ENCODE results near the gene UBAP1L.
"Not testable (repeated sequence)": the region's sequence is repeated elsewhere in the genome, so short reads cannot be mapped to it uniquely, and the experiment has no call there.

Gene UBAP1L

DNA sequence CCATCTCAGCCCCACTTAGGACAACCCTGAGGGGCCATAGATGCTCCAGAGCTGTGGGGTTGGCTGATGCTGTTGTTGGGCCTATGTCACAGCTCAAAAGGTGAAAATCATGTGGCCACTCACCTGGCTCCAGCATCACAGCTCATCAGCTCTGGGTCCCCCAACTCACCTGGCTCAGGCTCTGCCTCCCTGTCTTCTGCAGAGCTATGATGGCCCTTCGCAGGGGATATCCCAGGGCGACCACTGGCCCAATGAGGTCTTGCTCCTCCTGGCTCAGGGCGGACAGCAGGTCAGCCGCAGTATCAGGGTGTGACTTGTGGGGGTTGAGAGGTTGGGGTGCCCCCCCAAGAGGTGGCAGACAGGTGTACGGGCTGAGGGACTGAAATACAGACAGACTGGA is 15.7 kb downstream of the UBAP1L start:
- no peak for DNase-seq

DNA sequence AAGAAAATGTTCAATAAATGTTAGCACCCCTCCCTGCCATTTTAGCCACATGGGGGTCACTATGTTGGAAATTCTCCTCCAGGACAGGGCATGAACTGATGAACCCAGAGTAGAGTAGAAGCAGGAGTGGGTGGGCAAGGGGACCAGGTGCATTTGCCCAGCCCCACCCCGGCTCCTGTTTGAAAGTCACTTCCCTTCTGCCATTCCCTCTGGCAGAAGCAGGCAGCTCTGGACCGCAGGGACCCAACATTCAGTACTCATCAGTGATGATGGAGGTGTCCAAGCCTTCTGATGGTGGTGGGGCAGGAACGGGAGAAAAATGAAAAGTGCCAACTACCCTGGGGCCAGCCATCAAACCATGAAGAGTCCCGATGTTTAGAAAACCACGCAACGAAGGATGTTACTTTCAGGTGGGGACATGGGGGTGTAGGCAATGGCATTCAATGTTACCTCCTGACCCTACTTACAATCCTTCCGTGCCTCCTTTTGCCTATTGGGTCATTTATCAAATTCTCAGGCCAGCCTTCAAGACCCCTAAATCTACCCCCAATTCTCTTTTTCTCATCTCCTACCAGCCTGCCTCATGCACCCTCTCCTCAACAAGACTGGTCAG is 17.2 kb downstream of the UBAP1L start:
- no peak for DNase-seq

DNA sequence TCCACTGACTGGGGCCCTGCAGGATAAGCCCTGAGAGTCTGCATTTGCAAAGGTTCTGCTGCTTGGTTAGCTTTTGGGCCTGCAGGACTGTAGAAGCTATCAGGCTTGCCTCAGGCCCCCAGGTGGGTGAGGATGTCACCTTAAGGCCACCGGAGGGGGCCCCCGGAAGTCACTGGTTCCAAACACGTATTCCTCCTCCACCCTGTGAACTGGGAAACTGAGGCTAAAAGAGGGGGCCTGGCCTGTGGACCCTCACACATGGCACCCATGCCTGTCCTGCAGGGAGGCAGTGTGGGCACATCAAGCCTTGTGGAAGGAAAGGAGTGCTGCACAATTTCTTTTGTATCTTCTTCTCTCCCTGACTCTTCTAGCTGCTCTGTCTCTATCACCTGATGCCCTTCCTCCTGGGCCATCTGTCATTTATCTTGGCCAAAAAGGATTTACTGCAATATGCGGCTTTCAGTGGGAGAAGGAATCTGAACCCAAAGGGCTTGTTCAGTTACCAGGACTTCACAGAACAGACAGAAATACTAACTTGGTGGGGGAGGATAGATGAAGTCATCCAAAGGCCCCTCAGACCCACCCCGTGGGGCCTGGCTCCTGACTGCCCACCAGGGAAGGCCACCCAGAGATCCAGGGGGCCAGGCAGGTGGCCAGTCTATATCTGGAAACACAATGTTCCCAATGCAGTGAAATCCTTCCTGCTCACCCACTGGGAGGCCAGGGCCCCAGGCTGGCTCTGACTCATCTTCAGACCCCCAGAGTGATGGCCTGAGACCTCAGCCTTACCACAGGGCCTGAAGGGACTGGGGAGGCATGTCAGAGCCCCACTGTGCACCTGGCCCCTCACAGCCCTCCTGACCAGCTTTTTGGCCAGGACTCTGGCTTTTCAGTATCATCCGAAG is 18.3 kb downstream of the UBAP1L start:
- no peak for DNase-seq

DNA sequence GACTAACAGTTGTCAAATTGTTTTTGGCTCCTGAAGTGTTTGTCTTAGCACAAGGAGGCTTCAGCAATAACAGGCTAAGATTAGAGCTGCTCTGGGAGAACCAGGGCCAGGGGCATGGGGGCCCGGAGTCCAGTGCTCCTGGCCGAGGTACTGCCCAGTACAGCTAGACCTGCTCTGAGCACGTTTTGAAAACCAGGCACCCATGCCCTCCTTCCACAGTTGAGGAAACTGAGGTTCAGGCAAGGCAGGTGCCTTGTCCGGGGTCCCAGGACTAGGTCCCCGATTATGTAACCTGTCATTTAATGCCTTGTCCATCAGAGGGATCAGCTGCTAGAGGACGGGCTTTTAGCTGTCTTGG is 19.3 kb downstream of the UBAP1L start:
- no peak for DNase-seq

DNA sequence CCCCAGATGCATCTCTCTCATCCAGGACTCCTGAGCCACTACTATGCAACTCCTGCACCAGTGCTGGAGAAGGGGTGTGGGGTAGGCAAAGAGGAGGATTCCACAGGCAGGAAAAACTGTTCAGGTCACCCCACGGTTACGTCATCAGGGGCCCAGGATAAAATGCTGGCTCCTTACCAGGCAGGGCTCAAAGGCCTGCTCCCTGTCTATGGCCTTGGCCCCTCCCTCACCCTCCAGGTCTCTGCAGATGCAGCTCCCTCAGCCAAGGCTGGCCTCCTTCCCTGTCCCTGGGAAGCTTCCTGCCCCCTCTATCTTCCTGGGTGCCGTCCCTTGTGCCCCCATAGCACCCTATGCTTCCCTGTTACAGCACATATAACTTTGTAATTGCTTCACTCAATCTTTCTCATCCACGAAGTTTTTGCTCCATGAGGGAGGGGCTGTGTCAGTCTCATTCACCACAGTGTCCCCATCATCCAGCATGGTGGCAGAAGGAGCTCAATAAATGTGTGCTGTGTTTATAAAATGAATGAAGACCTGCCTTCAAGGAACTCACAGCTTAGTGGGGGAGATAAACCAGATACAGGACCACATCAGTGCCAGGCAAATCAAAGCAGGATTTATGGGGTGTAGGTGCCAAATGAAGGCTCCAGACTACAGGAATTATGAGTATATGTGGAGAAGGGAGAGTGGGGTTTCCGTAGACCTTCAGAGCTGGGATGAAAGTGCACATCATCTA is 19.8 kb downstream of the UBAP1L start:
- DNase-seq: no peak

DNA sequence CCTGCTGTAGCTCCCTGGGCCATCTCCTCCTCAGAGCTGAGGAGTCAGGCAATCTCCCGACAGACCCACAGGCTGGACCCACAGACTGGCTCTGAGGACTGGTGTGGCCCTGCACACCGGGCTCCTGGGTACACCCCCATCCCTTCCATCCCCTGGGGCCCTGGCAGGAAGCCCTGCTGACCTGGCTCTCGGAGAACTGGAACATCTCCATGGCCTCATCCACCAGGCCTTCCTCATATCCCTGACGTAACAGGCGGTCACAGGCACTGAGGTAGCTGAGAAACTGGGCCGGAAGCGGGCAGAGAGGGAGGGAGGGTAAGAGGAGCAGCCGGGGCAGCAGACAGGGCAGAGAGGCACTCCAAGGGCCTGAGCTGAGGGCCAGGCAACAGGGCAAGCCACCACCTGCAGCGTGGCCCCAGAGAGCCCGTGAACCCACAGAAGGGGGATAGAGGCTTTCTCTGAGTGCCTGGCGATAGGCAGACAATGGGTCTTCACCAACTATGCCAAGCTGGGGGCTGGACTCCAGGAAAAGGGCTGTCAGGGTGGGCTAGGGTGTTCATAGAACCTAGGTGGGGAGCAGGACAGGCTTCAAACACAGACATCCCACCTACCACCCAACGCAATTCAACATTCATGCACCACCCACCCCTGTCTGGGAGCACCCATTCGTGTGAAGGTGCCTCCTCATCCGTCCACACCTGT is 20.6 kb downstream of the UBAP1L start:
- no peak for DNase-seq

DNA sequence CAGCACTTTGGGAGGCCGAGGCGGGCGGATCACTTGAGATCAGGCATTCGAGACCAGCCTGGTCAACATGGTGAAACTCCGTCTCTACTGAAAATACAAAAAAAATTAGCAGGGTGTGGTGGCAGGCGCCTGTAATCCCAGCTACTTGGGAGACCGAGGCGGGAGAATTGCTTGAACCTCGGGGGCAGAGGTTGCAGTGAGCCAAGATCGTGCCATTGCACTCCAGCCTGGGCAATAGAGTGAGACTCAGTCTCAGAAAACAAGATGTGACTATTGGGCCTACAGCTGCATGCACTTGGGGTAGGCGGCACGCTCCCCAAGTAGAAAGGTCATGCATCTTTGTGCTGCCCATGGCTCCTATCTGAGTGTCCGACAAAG is 21.2 kb downstream of the UBAP1L start:
- not testable (repeated sequence) for DNase-seq

DNA sequence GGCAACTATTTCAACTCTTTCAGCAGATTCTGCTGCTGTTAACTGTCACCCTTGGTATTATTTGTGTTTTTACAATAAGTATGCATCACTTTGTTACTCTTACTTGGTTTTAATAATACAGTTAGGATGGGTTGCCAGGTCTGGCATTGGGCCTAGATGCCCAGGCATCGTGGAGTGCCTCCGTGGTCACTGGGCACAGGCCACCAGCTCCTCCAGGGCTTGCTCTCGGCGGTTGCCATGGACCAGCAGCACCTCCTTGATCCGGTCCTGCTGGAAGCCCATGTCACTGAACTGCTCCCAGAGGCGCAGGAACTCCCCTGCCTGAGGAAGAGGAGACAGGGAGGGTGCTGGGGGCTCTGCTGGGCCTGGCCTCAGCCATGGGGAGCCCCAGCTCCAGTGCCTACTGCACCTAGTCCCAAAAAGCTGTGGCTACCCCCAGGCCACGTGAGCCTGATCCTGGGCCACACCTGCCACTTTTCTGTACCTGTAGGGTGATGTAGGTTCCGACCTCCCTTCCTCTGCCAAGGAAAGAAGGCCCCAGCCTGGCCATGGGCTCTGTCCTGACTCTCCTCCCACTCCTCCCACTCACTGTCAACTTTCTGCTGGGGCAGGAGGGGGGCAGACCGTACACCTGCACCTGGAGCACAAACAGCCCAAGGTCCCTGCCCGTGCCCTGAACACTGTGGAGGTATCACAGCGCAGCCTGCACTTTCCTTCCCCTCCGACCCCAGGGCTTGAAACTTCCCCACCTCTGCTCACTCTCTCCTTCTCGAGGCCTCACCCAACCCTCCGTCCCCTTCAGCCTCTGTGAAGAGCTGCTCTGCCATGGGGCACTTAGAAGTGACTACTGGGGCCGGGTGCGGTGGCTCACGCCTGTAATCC is 21.8 kb downstream of the UBAP1L start:
- no peak for DNase-seq

DNA sequence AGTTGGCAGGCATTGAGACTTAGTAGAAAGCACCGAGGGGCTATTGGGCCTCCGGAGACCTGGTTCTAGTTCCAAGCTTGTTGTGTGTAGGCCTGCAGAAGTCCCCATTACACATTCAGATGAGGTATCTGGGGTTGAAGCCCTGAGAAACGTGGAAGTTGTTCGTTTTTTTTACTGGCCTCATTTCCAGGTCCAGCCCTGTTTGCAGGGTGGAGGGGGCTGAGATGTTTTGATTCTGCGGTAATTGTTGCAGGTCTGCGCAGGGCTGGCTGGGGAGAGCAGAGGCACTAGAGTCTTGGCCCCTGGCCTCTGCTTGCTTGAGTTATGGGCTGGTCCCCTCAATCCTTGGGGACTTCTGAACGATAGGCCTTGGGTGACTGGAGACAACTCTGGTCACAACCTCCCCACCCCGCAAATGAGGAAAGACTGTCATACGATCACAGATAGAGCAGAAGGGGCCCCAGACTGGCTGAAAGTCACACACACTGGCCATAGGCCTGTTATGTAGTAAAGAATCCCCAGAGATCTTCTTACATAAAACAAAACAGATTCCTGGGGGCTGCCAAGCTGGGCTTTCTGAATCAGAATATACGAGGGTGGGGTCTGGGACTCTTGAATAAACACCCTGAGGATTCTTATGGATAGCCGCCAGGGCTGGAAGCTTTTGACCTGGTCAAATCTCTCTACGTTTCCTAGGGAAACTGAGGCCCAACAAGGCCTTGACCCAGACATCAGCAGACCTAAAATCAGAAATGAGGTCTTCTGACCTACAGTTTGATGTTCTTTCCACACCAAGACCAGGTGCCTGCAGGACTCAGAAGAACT is 22.8 kb downstream of the UBAP1L start:
- no peak for DNase-seq

DNA sequence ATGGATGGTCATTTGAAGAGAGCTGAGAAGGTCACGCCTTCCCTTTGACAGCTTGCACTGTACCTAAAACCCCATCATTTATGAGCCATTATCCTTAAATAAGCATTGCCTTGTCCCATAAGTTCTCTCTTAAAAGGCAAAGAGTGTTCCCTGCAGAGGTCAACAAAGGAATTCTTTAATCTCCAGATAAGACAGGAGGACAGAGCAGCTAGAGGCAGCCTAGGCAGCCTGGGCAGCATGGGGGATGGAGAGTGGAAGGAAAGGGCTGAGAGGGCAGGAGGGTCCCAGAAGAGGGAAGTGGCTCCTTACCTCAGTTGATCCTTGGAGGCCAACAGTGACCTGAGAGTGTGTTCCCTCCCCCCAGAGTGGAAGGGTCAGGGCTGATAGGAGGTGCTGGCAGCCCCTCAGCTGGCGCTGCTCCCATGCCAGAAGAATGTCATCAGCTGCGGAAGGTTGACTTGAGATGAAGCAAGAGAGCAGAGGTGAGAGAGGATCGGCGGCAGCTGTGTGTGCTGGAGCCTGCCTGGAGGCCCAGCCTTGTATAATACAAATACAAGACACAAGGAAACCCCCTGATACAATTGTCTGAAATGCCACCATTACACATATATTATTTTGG is 25.7 kb downstream of the UBAP1L start:
- no peak for DNase-seq

DNA sequence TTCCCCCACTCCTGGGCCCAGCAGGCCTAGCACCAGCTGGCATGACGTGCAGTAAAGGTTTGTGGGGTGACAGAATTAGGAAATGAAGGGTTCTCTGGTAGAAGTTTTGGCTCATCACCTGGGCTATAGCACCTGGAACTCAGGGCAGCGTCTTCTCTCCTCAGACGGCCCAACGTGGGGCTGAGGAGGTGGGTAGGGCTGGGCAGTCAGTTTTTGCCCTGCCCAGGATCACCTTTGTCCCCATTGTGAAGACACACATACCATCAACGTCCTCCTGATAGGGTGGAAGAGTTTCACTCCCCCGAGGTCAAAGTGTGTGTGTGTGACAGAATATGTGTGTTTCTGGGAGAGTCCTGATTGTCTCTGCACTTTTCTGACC is 26.4 kb downstream of the UBAP1L start:
- DNase-seq: no peak

DNA sequence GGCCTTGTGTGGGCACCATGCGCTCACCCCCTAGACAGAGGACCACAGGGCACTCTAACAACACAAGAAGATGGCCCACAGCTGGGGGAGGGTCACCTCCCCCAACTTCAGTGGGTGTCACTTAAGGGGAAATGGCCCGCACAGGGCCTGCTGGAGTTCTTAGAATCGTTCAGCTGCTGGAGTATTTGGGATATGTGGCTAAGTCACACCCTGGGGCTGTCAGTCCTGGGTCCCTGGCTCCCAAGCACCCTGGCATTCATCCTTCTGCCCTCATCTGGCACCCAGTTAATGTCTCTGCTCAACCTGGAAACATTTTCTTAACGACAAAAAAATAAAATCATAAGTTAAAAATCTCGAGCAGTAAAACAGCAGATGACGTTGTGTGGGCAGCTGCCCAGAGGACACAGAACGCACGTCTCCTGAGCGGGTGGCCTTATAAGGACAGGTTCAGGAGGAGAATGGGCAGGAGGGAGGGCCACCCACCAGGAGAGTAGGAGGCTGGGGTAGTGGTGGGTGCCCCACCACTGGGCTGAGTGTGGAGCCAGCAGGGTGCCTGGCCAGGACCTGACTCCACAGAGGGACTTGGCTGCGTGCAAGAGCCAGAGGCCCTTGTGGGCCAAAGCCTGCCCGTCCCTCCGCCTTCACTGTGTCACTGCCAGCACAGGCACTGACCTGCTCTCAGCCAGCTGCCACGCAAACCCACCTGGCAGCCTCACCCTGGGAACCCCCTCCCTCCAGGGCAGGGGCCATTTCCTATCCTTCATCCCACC is 26.9 kb downstream of the UBAP1L start:
- DNase-seq: no peak

DNA sequence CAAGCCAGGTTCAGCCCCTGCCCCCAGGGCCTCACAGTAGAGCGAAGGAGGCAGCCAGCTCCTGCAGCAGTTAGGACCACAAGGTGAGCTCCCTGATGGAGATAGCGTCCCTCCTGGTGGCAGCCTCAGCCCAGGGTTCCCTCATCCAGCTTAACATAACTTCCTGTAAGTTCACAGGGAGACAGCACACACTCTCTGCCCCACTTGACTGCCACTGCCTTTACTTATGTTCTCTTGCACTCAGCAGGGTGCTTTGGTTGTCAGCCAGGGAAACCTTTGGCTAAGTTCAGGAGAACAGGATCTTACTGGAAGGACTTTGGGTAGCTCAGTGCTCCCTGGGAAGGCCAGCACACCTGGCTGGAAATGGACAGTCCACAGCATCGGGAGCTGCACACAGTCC is 27.6 kb downstream of the UBAP1L start:
- DNase-seq: no peak

DNA sequence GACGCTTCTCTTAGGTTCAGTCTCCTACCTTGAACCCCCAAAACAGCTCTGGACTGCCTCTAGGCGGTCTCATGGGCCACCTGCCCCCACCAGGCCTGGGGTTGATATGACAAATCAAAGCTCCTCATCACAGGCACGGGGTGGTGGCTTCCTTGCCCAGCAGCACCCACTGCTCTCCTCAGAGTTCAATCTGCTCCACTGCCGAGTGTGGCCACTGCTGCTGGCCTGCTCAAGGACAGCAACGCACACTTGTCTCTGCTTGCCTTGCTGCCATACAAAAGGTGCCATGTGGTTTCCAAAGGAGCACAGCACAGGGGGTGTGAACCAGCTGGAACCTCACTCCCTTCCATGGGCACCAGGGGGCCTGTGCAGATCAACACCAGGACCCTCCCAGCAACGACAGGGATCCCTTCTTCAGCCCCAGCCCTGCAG is 28.3 kb downstream of the UBAP1L start:
- no peak for DNase-seq

DNA sequence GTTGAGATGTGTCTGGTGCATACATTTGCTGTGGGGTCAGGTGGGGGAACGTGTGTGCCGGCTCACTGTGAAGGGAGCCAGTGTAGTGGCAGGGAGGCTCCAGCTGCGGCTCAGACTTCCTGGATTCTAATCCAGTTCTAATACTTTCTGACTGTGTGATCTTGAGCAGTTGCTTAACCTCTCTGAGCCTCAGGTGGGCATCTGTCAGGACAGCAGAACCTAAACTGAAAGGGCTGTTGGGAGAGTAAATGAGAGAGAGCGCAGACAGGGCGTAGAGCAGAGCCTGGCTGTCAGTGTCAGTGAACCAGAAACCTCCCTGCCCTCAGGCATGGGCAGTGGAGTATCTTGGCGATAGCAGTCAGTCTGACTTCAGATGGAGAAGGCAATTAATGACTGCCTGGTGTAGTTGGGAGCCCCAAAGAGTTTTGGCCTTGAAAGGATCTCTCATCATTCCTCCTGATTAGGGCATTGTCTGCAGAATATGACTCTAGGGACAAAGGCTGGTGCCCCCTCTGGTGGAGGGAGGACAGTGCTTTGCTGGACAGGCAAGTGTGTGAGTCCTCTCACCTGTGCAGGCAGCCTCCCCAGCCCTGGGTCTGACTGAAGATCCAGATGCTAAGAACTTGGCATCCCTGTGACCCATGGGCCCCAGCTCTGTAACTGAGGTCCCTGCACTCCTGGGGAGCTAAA is 28.9 kb downstream of the UBAP1L start:
- no peak for DNase-seq

DNA sequence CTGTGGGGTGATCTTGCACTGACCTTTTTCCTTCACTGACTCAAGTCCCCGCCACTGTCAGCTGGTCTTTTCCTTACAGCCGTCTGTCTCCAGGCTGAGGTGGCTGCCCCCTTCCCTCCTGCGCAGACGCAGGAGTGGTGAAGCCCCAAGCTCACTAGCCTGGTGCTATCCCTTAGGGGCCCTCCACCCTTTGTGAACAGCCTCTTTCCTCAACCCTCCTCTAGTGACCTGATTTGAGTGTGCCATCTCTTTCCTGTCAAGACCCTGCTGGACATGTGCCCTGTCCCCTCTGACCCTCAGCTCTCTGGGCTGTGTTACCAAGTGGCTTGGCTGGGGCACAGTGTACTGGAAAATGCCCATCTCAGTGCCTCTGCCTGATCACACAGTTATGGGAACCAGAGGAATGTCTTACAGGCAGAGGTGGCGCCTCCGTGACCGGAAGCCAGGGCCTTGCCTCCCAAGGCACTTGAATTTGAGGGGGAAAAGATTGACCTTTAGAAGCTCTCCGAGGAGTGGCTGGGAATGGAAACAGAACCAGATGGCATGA is 29.7 kb downstream of the UBAP1L start:
- DNase-seq: no peak

DNA sequence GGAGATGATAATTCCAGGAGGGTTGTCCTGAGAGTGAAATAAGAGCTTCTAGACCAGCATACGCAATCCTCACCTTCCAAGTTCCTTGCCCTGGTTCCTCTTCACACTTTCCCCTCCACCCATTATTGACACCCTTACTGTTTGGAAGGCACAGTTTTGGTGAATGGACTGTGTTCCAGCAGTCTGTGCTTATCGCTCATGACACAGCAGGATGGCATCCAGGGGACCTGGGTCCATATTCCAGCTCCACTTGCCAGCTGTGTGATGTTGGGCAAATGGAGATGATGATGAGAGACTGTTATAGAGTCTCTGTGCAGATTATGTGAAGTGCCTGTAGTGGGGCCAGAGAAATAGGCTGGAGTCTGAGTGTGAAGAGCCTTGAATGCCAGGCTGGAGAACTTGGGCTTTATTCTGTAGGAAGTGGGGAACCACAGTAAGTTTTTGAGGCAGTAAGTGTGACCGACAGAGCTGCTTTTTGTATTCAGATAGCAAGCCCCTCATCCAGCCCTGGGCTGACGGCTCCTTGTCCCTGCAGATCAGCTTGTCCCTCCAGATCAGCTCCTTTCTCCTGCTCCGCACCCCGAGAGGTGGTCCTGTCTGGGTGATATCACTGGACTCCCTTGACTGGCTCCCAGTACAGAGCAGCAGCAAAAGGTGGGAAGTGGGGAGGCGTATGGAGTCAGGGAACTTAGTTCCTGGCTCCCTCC is 30.3 kb downstream of the UBAP1L start:
- DNase-seq: no peak

DNA sequence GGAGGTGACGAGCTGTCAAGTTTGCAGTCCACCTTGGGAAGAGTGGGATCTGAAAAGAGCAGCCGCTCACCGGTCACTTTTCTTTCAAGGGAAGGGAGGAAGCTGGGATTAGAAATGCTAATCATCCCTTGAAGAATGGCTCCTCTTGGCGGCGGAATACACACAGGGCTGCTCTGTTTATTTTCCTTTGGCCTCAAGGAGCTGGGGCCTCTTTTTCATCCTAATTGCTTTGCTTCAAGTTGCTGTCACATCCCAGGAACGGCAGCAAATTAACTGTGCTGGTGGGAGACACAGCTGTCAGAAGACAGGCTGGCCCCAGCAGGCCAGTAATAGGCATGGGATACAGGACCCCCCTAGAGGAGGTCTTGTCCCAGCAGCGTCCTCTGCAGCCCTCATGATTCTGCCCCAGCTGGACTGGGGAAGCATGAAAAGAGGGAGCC is 31.7 kb downstream of the UBAP1L start:
- DNase-seq: no peak
